ENCODE results near the gene APP.

Gene APP

DNA sequence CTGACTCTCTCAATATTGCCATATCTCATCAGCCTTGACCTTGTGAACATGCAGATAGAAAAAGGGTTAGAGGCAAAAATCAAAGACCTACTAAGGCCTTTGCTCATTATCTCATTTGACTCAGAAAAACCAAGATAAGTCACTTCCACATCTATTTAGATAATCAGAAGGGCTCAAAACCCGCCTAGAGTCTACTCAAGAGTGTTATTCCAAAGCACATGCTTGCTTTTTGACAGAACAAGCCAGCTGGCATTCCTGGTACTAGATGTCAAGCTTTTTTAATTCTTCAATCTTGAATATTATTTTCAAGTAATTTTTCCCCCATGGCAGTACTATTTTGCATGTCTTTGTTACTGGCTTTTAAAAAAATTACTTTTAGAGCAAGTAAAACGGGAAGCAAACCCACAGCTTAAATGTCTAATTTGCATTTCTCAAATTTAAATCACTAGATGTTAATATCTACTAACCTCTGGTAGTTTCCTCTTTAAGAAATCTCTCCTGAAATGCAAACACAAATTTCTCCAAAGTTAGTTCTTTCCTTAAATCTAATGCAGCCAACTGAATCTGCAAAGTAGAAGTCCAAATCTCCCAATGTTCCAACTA is 51.5 kb downstream of the APP start:
- H3K27me3 ChIP-seq (ENCODE audit: insufficient read depth, low read length): no peaks in the 10 kb centered on the region
- no peak overlapping the region for H3K4me2 ChIP-seq (ENCODE audit: low read length)
- no peak for TF ChIP-seq EZH2 (IDR thresholded peaks at IDR 0.05; ENCODE audit: borderline replicate concordance, low read length)
- TF ChIP-seq, protein P1, sequence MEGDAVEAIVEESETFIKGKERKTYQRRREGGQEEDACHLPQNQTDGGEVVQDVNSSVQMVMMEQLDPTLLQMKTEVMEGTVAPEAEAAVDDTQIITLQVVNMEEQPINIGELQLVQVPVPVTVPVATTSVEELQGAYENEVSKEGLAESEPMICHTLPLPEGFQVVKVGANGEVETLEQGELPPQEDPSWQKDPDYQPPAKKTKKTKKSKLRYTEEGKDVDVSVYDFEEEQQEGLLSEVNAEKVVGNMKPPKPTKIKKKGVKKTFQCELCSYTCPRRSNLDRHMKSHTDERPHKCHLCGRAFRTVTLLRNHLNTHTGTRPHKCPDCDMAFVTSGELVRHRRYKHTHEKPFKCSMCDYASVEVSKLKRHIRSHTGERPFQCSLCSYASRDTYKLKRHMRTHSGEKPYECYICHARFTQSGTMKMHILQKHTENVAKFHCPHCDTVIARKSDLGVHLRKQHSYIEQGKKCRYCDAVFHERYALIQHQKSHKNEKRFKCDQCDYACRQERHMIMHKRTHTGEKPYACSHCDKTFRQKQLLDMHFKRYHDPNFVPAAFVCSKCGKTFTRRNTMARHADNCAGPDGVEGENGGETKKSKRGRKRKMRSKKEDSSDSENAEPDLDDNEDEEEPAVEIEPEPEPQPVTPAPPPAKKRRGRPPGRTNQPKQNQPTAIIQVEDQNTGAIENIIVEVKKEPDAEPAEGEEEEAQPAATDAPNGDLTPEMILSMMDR (IDR thresholded peaks at IDR 0.05; ENCODE audit: low read length): no peak
- no peaks in the 10 kb centered on the region for H3K79me2 ChIP-seq (ENCODE audit: insufficient read depth, low read length)
- no peaks in the 10 kb centered on the region for H3K9me2 ChIP-seq (ENCODE audit: low read depth, low read length)
- H3K9me3 ChIP-seq (ENCODE audit: low read length): no peaks in the 10 kb centered on the region
- H3K36me3 ChIP-seq (ENCODE audit: insufficient read depth, low read length): no peaks in the 10 kb centered on the region
- H3F3A ChIP-seq (ENCODE audit: insufficient read depth, low read length): no peaks in the 10 kb centered on the region
- no peak overlapping the region for H2AFZ ChIP-seq (ENCODE audit: low read length)
- H3K9ac ChIP-seq (ENCODE audit: low read length): no peak overlapping the region
- no peak overlapping the region for H3K27ac ChIP-seq (ENCODE audit: low read depth, low read length, poor library complexity, severe bottlenecking)
- H3K4me3 ChIP-seq (ENCODE audit: low read depth, low read length, poor library complexity, severe bottlenecking): no peak overlapping the region
- H3K4me1 ChIP-seq (ENCODE audit: insufficient read depth, low read length, severe bottlenecking): no peaks in the 10 kb centered on the region
- no peaks in the 10 kb centered on the region for H4K20me1 ChIP-seq (ENCODE audit: insufficient read depth, low read length)

DNA sequence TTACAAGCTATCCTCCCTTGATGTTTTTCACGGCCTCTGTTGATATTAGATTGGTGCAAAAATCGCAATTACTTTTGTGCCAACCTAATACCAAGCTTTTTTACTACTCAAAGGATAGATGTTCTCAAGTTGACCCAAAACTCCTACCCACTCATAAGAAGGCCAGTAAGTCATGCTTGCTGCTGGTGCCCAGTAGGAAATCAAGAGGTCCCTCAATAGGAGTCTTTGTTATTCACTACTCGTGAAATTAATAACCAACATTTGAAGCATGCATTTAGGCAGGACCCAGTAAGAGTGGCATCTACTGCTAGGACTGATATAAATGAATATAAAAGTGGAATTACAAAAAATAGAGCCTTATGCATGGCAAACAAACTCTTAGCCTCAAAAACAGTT is 52.6 kb downstream of the APP start:
- TF ChIP-seq EZH2 (IDR thresholded peaks at IDR 0.05; ENCODE audit: borderline replicate concordance, low read length): no peak
- TF ChIP-seq, protein P1 (IDR thresholded peaks at IDR 0.05; ENCODE audit: low read length): no peak
- Histone ChIP-seq H3K9me3 (ENCODE audit: low read length) (no peaks in the 10 kb centered on the region), H4K20me1 (ENCODE audit: insufficient read depth, low read length) (no peaks in the 10 kb centered on the region), H3K79me2 (ENCODE audit: insufficient read depth, low read length) (no peaks in the 10 kb centered on the region), H3K9ac (ENCODE audit: low read length) (no peak overlapping the region), H3F3A (ENCODE audit: insufficient read depth, low read length) (no peaks in the 10 kb centered on the region), H3K4me1 (ENCODE audit: insufficient read depth, low read length, severe bottlenecking) (no peaks in the 10 kb centered on the region), H3K27me3 (ENCODE audit: insufficient read depth, low read length) (no peaks in the 10 kb centered on the region), H3K4me2 (ENCODE audit: low read length) (no peak overlapping the region), H3K9me2 (ENCODE audit: low read depth, low read length) (no peaks in the 10 kb centered on the region), H3K27ac (ENCODE audit: low read depth, low read length, poor library complexity, severe bottlenecking) (no peak overlapping the region), H2AFZ (ENCODE audit: low read length) (no peak overlapping the region), H3K4me3 (ENCODE audit: low read depth, low read length, poor library complexity, severe bottlenecking) (no peak overlapping the region), H3K36me3 (ENCODE audit: insufficient read depth, low read length) (no peaks in the 10 kb centered on the region)

DNA sequence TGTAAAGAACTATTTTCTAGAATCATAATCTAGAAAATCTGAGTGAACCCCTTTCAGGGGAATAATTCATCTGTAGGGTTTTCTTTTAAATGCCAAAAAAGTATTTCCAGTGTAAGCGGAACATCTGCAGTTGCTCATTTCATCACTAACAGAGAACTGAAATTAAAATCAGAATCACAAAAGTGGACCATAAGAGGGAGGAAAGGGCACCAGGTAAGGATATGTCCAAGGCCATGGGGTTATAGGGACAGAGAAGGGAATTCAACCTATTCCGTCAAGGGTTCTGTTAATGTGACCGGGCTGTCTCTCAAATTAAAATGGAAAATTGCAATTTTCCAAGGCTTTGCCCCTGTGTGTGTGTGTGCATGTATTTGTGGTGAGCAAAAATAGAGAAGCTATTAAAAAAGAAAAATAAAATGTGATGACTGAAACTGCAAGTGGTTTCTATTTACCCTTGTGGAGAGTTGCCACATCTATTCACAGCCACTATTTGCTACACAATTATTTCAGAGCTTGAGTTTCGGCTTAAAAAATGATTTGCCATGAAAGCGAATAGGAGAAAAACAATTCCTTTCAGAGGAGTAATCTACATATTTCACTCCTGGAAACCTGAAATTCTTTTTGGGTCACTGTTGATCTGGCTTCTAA is 53.1 kb downstream of the APP start:
- H3K4me1 ChIP-seq (ENCODE audit: insufficient read depth, low read length, severe bottlenecking): no peaks in the 10 kb centered on the region
- H3K79me2 ChIP-seq (ENCODE audit: insufficient read depth, low read length): no peaks in the 10 kb centered on the region
- H2AFZ ChIP-seq (ENCODE audit: low read length): no peak overlapping the region
- no peaks in the 10 kb centered on the region for H3K36me3 ChIP-seq (ENCODE audit: insufficient read depth, low read length)
- H3K27ac ChIP-seq (ENCODE audit: low read depth, low read length, poor library complexity, severe bottlenecking): no peak overlapping the region
- no peak overlapping the region for H3K4me3 ChIP-seq (ENCODE audit: low read depth, low read length, poor library complexity, severe bottlenecking)
- no peak overlapping the region for H3K4me2 ChIP-seq (ENCODE audit: low read length)
- H3K9me2 ChIP-seq (ENCODE audit: low read depth, low read length): no peaks in the 10 kb centered on the region
- H3K9me3 ChIP-seq (ENCODE audit: low read length): no peaks in the 10 kb centered on the region
- no peaks in the 10 kb centered on the region for H3K27me3 ChIP-seq (ENCODE audit: insufficient read depth, low read length)
- no peak overlapping the region for H3K9ac ChIP-seq (ENCODE audit: low read length)
- H3F3A ChIP-seq (ENCODE audit: insufficient read depth, low read length): no peaks in the 10 kb centered on the region
- TF ChIP-seq, protein P1 (IDR thresholded peaks at IDR 0.05; ENCODE audit: low read length): no peak
- TF ChIP-seq EZH2 (IDR thresholded peaks at IDR 0.05; ENCODE audit: borderline replicate concordance, low read length): no peak
- H4K20me1 ChIP-seq (ENCODE audit: insufficient read depth, low read length): no peaks in the 10 kb centered on the region
